IMR-90 (cell line): ENCODE measurements around the gene TRUB2. TPM values are rescaled to one million over a fixed set of nuclear protein-coding genes. Genes with fewer than 3 reads are reported as not detected.

Experiments
- ATAC-seq: fragments of 200-7000 bp; cut with Tn5 transposase; 2 replicates; pipeline ENCODE4 v1.9.1; 2020; ENCODE audit warnings: low read depth, mild to moderate bottlenecking, moderate library complexity
- BruUV-seq: library from RNA; stranded (reverse); fragments of 400-500 nt; replicated peaks from 2 replicates; lab custom pipeline; 2021; lab: Mats Ljungman, UMichigan
- CTCF ChIA-PET: fragments of 300-600 bp; formaldehyde crosslinking; extraction: SDS; loops from one replicate; lab custom pipeline; 2021; ENCODE audit warnings: antibody characterized with exemption; lab: Yijun Ruan, JAX
- POLR2A ChIA-PET: fragments of 300-600 bp; sonication (Branson Sonifier 250); formaldehyde crosslinking; loops from one replicate; lab custom pipeline; 2022; ENCODE audit warnings: antibody characterized with exemption; ENCODE audit not compliant: unreplicated experiment; lab: Charles Lee
- DNase-seq: peaks from one replicate; pipeline ENCODE4 v3.0.0; 2013
- H2AFZ ChIP-seq: replicated peaks from 2 replicates; pipeline ENCODE3; 2013; ENCODE audit warnings: low read length, mild to moderate bottlenecking; ENCODE audit not compliant: poor library complexity
- H2AK5ac ChIP-seq: 2 replicates; pipeline ENCODE4 v1.6.1; 2013; ENCODE audit warnings: low read depth, low read length, inconsistent platforms
- H2AK9ac ChIP-seq: replicated peaks from 2 replicates; pipeline ENCODE3; 2013; ENCODE audit warnings: mild to moderate bottlenecking, low read depth, low read length, moderate library complexity; ENCODE audit not compliant: poor library complexity
- H2BK120ac ChIP-seq: 2 replicates; pipeline ENCODE4 v1.6.1; 2013; ENCODE audit warnings: low read depth, low read length, inconsistent platforms
- H2BK15ac ChIP-seq: 3 replicates; pipeline ENCODE4 v1.6.1; 2013; ENCODE audit warnings: low read depth, low read length, inconsistent platforms
- H2BK20ac ChIP-seq: 2 replicates; pipeline ENCODE4 v1.6.1; 2013; ENCODE audit warnings: low read depth, mild to moderate bottlenecking, inconsistent platforms, low read length, moderate library complexity
- H2BK5ac ChIP-seq: 2 replicates; pipeline ENCODE4 v1.6.1; 2013; ENCODE audit warnings: mild to moderate bottlenecking, low read depth, low read length, inconsistent platforms; ENCODE audit not compliant: poor library complexity, severe bottlenecking
- H3K14ac ChIP-seq: replicated peaks from 2 replicates; pipeline ENCODE4 v1.6.1; 2013; ENCODE audit warnings: low read depth, low read length, inconsistent platforms
- H3K18ac ChIP-seq: 2 replicates; pipeline ENCODE4 v1.6.1; 2013; ENCODE audit warnings: low read depth, low read length, control low read depth
- H3K23ac ChIP-seq: 2 replicates; pipeline ENCODE4 v1.6.1; 2013; ENCODE audit warnings: low read depth, low read length, inconsistent platforms
- H3K27ac ChIP-seq: 2 replicates; pipeline ENCODE4 v1.5.1; 2013; ENCODE audit warnings: mild to moderate bottlenecking, control low read depth, low read length; ENCODE audit not compliant: insufficient read depth
- H3K27me3 ChIP-seq: 2 replicates; pipeline ENCODE4 v1.6.1; 2013; ENCODE audit warnings: low read length; ENCODE audit not compliant: control insufficient read depth, insufficient read depth
- H3K36me3 ChIP-seq: 2 replicates; pipeline ENCODE4 v1.6.1; 2013; ENCODE audit warnings: low read length, mixed read lengths; ENCODE audit not compliant: control insufficient read depth, insufficient read depth
- H3K4ac ChIP-seq: 2 replicates; pipeline ENCODE4 v1.6.1; 2013; ENCODE audit warnings: low read depth, low read length, inconsistent platforms
- H3K4me1 ChIP-seq: 2 replicates; pipeline ENCODE4 v1.6.1; 2013; ENCODE audit warnings: low read length, mixed read lengths; ENCODE audit not compliant: control insufficient read depth, insufficient read depth
- H3K4me2 ChIP-seq: 2 replicates; pipeline ENCODE4 v1.6.1; 2013; ENCODE audit warnings: low read depth, mild to moderate bottlenecking, control low read depth, low read length, moderate library complexity
- H3K4me3 ChIP-seq: 2 replicates; pipeline ENCODE4 v1.5.1; 2013; ENCODE audit warnings: low read depth, mild to moderate bottlenecking, control low read depth, low read length, moderate library complexity; ENCODE audit not compliant: insufficient read depth
- H3K56ac ChIP-seq: 2 replicates; pipeline ENCODE4 v1.6.1; 2013; ENCODE audit warnings: low read length, inconsistent platforms; ENCODE audit not compliant: insufficient read depth; ENCODE audit errors: extremely low read depth
- H3K79me1 ChIP-seq, 2 experiments: 2 replicates each; pipeline ENCODE4 v1.6.1; 2013; ENCODE audit warnings: low read length in 2 of 2, inconsistent platforms in 1 of 2, low read depth in 1 of 2
- H3K9ac ChIP-seq: 2 replicates; pipeline ENCODE4 v1.6.1; 2013; ENCODE audit warnings: low read depth, low read length, control low read depth
- H3K9me1 ChIP-seq: 2 replicates; pipeline ENCODE4 v1.6.1; 2013; ENCODE audit warnings: low read length, inconsistent platforms; ENCODE audit not compliant: insufficient read depth
- H3K9me3 ChIP-seq: 2 replicates; pipeline ENCODE4 v1.6.1; 2013; ENCODE audit warnings: low read length; ENCODE audit not compliant: control insufficient read depth, insufficient read depth
- H4K20me1 ChIP-seq: 2 replicates; pipeline ENCODE4 v1.6.1; 2013; ENCODE audit warnings: low read length, inconsistent platforms; ENCODE audit not compliant: insufficient read depth
- H4K5ac ChIP-seq: 2 replicates; pipeline ENCODE4 v1.6.1; 2013; ENCODE audit warnings: mild to moderate bottlenecking, low read depth, low read length, control low read depth
- H4K8ac ChIP-seq, 2 experiments: 2 replicates each; pipeline ENCODE4 v1.6.1; 2013; ENCODE audit warnings: low read depth in 2 of 2, low read length in 2 of 2, control low read depth in 1 of 2, inconsistent platforms in 1 of 2
- H4K91ac ChIP-seq: 2 replicates; pipeline ENCODE4 v1.6.1; 2013; ENCODE audit warnings: low read depth, low read length, inconsistent platforms; ENCODE audit not compliant: insufficient read depth
- BHLHE40 ChIP-seq: fragments of 150-350 bp; IDR thresholded peaks from 2 replicates; pipeline ENCODE4 v1.6.1; 2016; ENCODE audit warnings: mild to moderate bottlenecking, low read depth, low read length
- MAFK ChIP-seq: IDR thresholded peaks from 2 replicates; pipeline ENCODE4 v1.6.1; 2012; ENCODE audit warnings: low read depth, low read length, improper control_type of control experiment
- RAD21 ChIP-seq: IDR thresholded peaks from 2 replicates; pipeline ENCODE4 v1.6.1; 2012; ENCODE audit warnings: low read length, improper control_type of control experiment
- RCOR1 ChIP-seq: IDR thresholded peaks from 2 replicates; pipeline ENCODE4 v1.6.1; 2012; ENCODE audit warnings: mild to moderate bottlenecking, low read length, improper control_type of control experiment; ENCODE audit not compliant: insufficient replicate concordance
- WGBS, 2 experiments: methylation state at CpG; one replicate each; pipeline versions ENCODE4 v1.1.5 to v1.1.7; 2013; ENCODE audit warnings: missing lambda C conversion rate in 2 of 2; ENCODE audit not compliant: insufficient read length in 1 of 2; ENCODE audit errors: extremely low coverage in 2 of 2; 5-methylcytosine and 5-hydroxymethylcytosine counted together
- dilution Hi-C: fragments of 300-500 bp; cut with HindIII; formaldehyde crosslinking; loops from one replicate; pipeline ENCODE4 v1.14.3; 2018; ENCODE audit warnings: low sequenced_read_pairs; ENCODE audit not compliant: unreplicated experiment
- in situ Hi-C: fragments of 300-500 bp; cut with MboI; formaldehyde crosslinking; loops from 3 replicates; pipeline ENCODE4 v1.14.3; 2019; ENCODE audit warnings: low sequenced_read_pairs, inconsistent platforms, mixed read lengths
- intact Hi-C: fragments of 100-400 bp; cut with micrococcal nuclease; formaldehyde crosslinking; loops from 2 replicates; pipeline ENCODE4 v1.10.0; 2022
- polyA plus RNA-seq, 3 experiments: library from polyadenylated mRNA; depleted of rRNA; stranded (reverse); fragments of >200 nt; gene quantifications; 2 replicates each; pipeline ENCODE4 v1.2.3, GENCODE V29; 2012; ENCODE audit warnings: low replicate concordance in 1 of 3
- total RNA-seq: library from RNA; depleted of rRNA; stranded (reverse); fragments of >200 nt; gene quantifications from 2 replicates; pipeline ENCODE4 v1.2.3, GENCODE V29; 2012
- TF ChIP-seq, protein P1 (sequence below): fragments of 150-350 bp; IDR thresholded peaks from 2 replicates; pipeline ENCODE4 v1.6.1; 2016; ENCODE audit warnings: low read depth, mild to moderate bottlenecking, low read length, moderate library complexity, borderline replicate concordance

TRUB2 gene
- total and polyA plus RNA-seq, 2 of the 4 experiments (the other 2 are of a cell fraction): 18.0 to 21.3 TPM

- Histone ChIP-seq H3K27ac (no peak overlapping the region), H3K36me3 (peaks cover 30% of the 10 kb centered on the region), H2BK120ac (no peak overlapping the region), H4K5ac (no peak overlapping the region), H3K4me2 (no peak overlapping the region), H4K91ac (no peak overlapping the region), H2BK5ac (no peak overlapping the region), H3K4me1 (peaks cover 7% of the 10 kb centered on the region), H3K23ac (no peak overlapping the region), H3K56ac (no peak overlapping the region), H3K9me1 (peaks cover 11% of the 10 kb centered on the region; the same call in 1 of the 2 replicates), H3K27me3 (no peaks in the 10 kb centered on the region), H3K79me1 (peaks cover 0 to 3% of the 10 kb centered on the region in 2 experiments; a peak in 2 of 4 replicates), H3K18ac (no peak overlapping the region), H3K4me3 (no peak overlapping the region), H2AFZ (no peak overlapping the region), H2BK20ac (no peak overlapping the region), H4K8ac (no peak overlapping the region), H2AK9ac (no peak overlapping the region), H3K14ac (no peak overlapping the region), H3K9ac (no peak overlapping the region), H3K4ac (no peak overlapping the region), H2BK15ac (no peak overlapping the region), H4K20me1 (peaks cover 4% of the 10 kb centered on the region), H2AK5ac (no peak overlapping the region), H3K9me3 (no peaks in the 10 kb centered on the region)
- no peak for DNase-seq
- dilution Hi-C loops (no loop called here), intact Hi-C loops (no loop called here), in situ Hi-C loops (no loop called here)
- BruUV-seq: no TSS peak
- ChIA-PET POLR2A (no interaction called here), CTCF (no interaction called here)
- TF ChIP-seq RCOR1 (no peak), MAFK (no peak), RAD21 (no peak), BHLHE40 (no peak)
- TF ChIP-seq, protein P1, sequence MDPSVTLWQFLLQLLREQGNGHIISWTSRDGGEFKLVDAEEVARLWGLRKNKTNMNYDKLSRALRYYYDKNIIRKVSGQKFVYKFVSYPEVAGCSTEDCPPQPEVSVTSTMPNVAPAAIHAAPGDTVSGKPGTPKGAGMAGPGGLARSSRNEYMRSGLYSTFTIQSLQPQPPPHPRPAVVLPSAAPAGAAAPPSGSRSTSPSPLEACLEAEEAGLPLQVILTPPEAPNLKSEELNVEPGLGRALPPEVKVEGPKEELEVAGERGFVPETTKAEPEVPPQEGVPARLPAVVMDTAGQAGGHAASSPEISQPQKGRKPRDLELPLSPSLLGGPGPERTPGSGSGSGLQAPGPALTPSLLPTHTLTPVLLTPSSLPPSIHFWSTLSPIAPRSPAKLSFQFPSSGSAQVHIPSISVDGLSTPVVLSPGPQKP: no peak
- no peak for ATAC-seq
- WGBS, 2 experiments: 97% methylated on average over 11 of the region's 16 CpGs; no CpG with 5 or more reads in 1 of the 2 experiments
Measured at GRCh38 chr9:128309551-128309950, 12.7 kb downstream of the TRUB2 start.
